IMR-90 (cell line): ENCODE data around the gene NEK5. TPM values are rescaled to one million over a fixed set of nuclear protein-coding genes. Genes with fewer than 3 reads are reported as not detected.

ENCODE experiments used
- ATAC-seq: fragments of 200-7000 bp; cut with Tn5 transposase; 2 replicates; pipeline ENCODE4 v1.9.1; 2020; ENCODE audit warnings: low read depth, mild to moderate bottlenecking, moderate library complexity
- BruUV-seq: library from RNA; stranded (reverse); fragments of 400-500 nt; replicated peaks from 2 replicates; lab custom pipeline; 2021; lab: Mats Ljungman, UMichigan
- CTCF ChIA-PET: fragments of 300-600 bp; formaldehyde crosslinking; extraction: SDS; loops from one replicate; lab custom pipeline; 2021; ENCODE audit warnings: antibody characterized with exemption; lab: Yijun Ruan, JAX
- POLR2A ChIA-PET: fragments of 300-600 bp; sonication (Branson Sonifier 250); formaldehyde crosslinking; loops from one replicate; lab custom pipeline; 2022; ENCODE audit warnings: antibody characterized with exemption; ENCODE audit not compliant: unreplicated experiment; lab: Charles Lee
- DNase-seq: peaks from one replicate; pipeline ENCODE4 v3.0.0; 2013
- H2AFZ ChIP-seq: replicated peaks from 2 replicates; pipeline ENCODE3; 2013; ENCODE audit warnings: low read length, mild to moderate bottlenecking; ENCODE audit not compliant: poor library complexity
- H2AK5ac ChIP-seq: 2 replicates; pipeline ENCODE4 v1.6.1; 2013; ENCODE audit warnings: low read depth, low read length, inconsistent platforms
- H2AK9ac ChIP-seq: replicated peaks from 2 replicates; pipeline ENCODE3; 2013; ENCODE audit warnings: mild to moderate bottlenecking, low read depth, low read length, moderate library complexity; ENCODE audit not compliant: poor library complexity
- H2BK120ac ChIP-seq: 2 replicates; pipeline ENCODE4 v1.6.1; 2013; ENCODE audit warnings: low read depth, low read length, inconsistent platforms
- H2BK15ac ChIP-seq: 3 replicates; pipeline ENCODE4 v1.6.1; 2013; ENCODE audit warnings: low read depth, low read length, inconsistent platforms
- H2BK20ac ChIP-seq: 2 replicates; pipeline ENCODE4 v1.6.1; 2013; ENCODE audit warnings: low read depth, mild to moderate bottlenecking, inconsistent platforms, low read length, moderate library complexity
- H2BK5ac ChIP-seq: 2 replicates; pipeline ENCODE4 v1.6.1; 2013; ENCODE audit warnings: mild to moderate bottlenecking, low read depth, low read length, inconsistent platforms; ENCODE audit not compliant: poor library complexity, severe bottlenecking
- H3K14ac ChIP-seq: replicated peaks from 2 replicates; pipeline ENCODE4 v1.6.1; 2013; ENCODE audit warnings: low read depth, low read length, inconsistent platforms
- H3K18ac ChIP-seq: 2 replicates; pipeline ENCODE4 v1.6.1; 2013; ENCODE audit warnings: low read depth, low read length, control low read depth
- H3K23ac ChIP-seq: 2 replicates; pipeline ENCODE4 v1.6.1; 2013; ENCODE audit warnings: low read depth, low read length, inconsistent platforms
- H3K27ac ChIP-seq: 2 replicates; pipeline ENCODE4 v1.5.1; 2013; ENCODE audit warnings: mild to moderate bottlenecking, control low read depth, low read length; ENCODE audit not compliant: insufficient read depth
- H3K27me3 ChIP-seq: 2 replicates; pipeline ENCODE4 v1.6.1; 2013; ENCODE audit warnings: low read length; ENCODE audit not compliant: control insufficient read depth, insufficient read depth
- H3K36me3 ChIP-seq: 2 replicates; pipeline ENCODE4 v1.6.1; 2013; ENCODE audit warnings: low read length, mixed read lengths; ENCODE audit not compliant: control insufficient read depth, insufficient read depth
- H3K4ac ChIP-seq: 2 replicates; pipeline ENCODE4 v1.6.1; 2013; ENCODE audit warnings: low read depth, low read length, inconsistent platforms
- H3K4me1 ChIP-seq: 2 replicates; pipeline ENCODE4 v1.6.1; 2013; ENCODE audit warnings: low read length, mixed read lengths; ENCODE audit not compliant: control insufficient read depth, insufficient read depth
- H3K4me2 ChIP-seq: 2 replicates; pipeline ENCODE4 v1.6.1; 2013; ENCODE audit warnings: low read depth, mild to moderate bottlenecking, control low read depth, low read length, moderate library complexity
- H3K4me3 ChIP-seq: 2 replicates; pipeline ENCODE4 v1.5.1; 2013; ENCODE audit warnings: low read depth, mild to moderate bottlenecking, control low read depth, low read length, moderate library complexity; ENCODE audit not compliant: insufficient read depth
- H3K56ac ChIP-seq: 2 replicates; pipeline ENCODE4 v1.6.1; 2013; ENCODE audit warnings: low read length, inconsistent platforms; ENCODE audit not compliant: insufficient read depth; ENCODE audit errors: extremely low read depth
- H3K79me1 ChIP-seq, 2 experiments: 2 replicates each; pipeline ENCODE4 v1.6.1; 2013; ENCODE audit warnings: low read length in 2 of 2, inconsistent platforms in 1 of 2, low read depth in 1 of 2
- H3K9ac ChIP-seq: 2 replicates; pipeline ENCODE4 v1.6.1; 2013; ENCODE audit warnings: low read depth, low read length, control low read depth
- H3K9me1 ChIP-seq: 2 replicates; pipeline ENCODE4 v1.6.1; 2013; ENCODE audit warnings: low read length, inconsistent platforms; ENCODE audit not compliant: insufficient read depth
- H3K9me3 ChIP-seq: 2 replicates; pipeline ENCODE4 v1.6.1; 2013; ENCODE audit warnings: low read length; ENCODE audit not compliant: control insufficient read depth, insufficient read depth
- H4K20me1 ChIP-seq: 2 replicates; pipeline ENCODE4 v1.6.1; 2013; ENCODE audit warnings: low read length, inconsistent platforms; ENCODE audit not compliant: insufficient read depth
- H4K5ac ChIP-seq: 2 replicates; pipeline ENCODE4 v1.6.1; 2013; ENCODE audit warnings: mild to moderate bottlenecking, low read depth, low read length, control low read depth
- H4K8ac ChIP-seq, 2 experiments: 2 replicates each; pipeline ENCODE4 v1.6.1; 2013; ENCODE audit warnings: low read depth in 2 of 2, low read length in 2 of 2, control low read depth in 1 of 2, inconsistent platforms in 1 of 2
- H4K91ac ChIP-seq: 2 replicates; pipeline ENCODE4 v1.6.1; 2013; ENCODE audit warnings: low read depth, low read length, inconsistent platforms; ENCODE audit not compliant: insufficient read depth
- CEBPB ChIP-seq: IDR thresholded peaks from 2 replicates; pipeline ENCODE4 v1.6.1; 2012; ENCODE audit warnings: low read depth, low read length, improper control_type of control experiment
- CHD1 ChIP-seq: IDR thresholded peaks from 2 replicates; pipeline ENCODE4 v1.6.1; 2012; ENCODE audit warnings: low read depth, low read length, improper control_type of control experiment
- FOS ChIP-seq: fragments of 150-350 bp; IDR thresholded peaks from 2 replicates; pipeline ENCODE4 v1.6.1; 2016; ENCODE audit warnings: low read depth, low read length
- MAFK ChIP-seq: IDR thresholded peaks from 2 replicates; pipeline ENCODE4 v1.6.1; 2012; ENCODE audit warnings: low read depth, low read length, improper control_type of control experiment
- MAZ ChIP-seq: IDR thresholded peaks from 2 replicates; pipeline ENCODE4 v1.6.1; 2012; ENCODE audit warnings: low read depth, mild to moderate bottlenecking, low read length, improper control_type of control experiment, moderate library complexity, borderline replicate concordance
- MXI1 ChIP-seq: IDR thresholded peaks from 2 replicates; pipeline ENCODE4 v1.6.1; 2012; ENCODE audit warnings: low read depth, mild to moderate bottlenecking, low read length, moderate library complexity, borderline replicate concordance
- NFE2L2 ChIP-seq: fragments of 150-350 bp; IDR thresholded peaks from 2 replicates; pipeline ENCODE4 v1.6.1; 2016; ENCODE audit warnings: low read depth, mild to moderate bottlenecking, low read length
- POLR2A ChIP-seq: IDR thresholded peaks from 2 replicates; pipeline ENCODE4 v1.6.1; 2012; ENCODE audit warnings: mild to moderate bottlenecking, low read depth, low read length
- RAD21 ChIP-seq: IDR thresholded peaks from 2 replicates; pipeline ENCODE4 v1.6.1; 2012; ENCODE audit warnings: low read length, improper control_type of control experiment
- RCOR1 ChIP-seq: IDR thresholded peaks from 2 replicates; pipeline ENCODE4 v1.6.1; 2012; ENCODE audit warnings: mild to moderate bottlenecking, low read length, improper control_type of control experiment; ENCODE audit not compliant: insufficient replicate concordance
- RFX5 ChIP-seq: IDR thresholded peaks from 2 replicates; pipeline ENCODE4 v1.8.0; 2012; ENCODE audit warnings: low read depth, mild to moderate bottlenecking, low read length, moderate library complexity
- SMC3 ChIP-seq: fragments of 150-350 bp; IDR thresholded peaks from 2 replicates; pipeline ENCODE4 v1.6.1; 2016; ENCODE audit warnings: low read depth, mild to moderate bottlenecking, antibody characterized with exemption, low read length, moderate library complexity
- WGBS, 2 experiments: methylation state at CpG; one replicate each; pipeline versions ENCODE4 v1.1.5 to v1.1.7; 2013; ENCODE audit warnings: missing lambda C conversion rate in 2 of 2; ENCODE audit not compliant: insufficient read length in 1 of 2; ENCODE audit errors: extremely low coverage in 2 of 2; 5-methylcytosine and 5-hydroxymethylcytosine counted together
- dilution Hi-C: fragments of 300-500 bp; cut with HindIII; formaldehyde crosslinking; loops from one replicate; pipeline ENCODE4 v1.14.3; 2018; ENCODE audit warnings: low sequenced_read_pairs; ENCODE audit not compliant: unreplicated experiment
- in situ Hi-C: fragments of 300-500 bp; cut with MboI; formaldehyde crosslinking; loops from 3 replicates; pipeline ENCODE4 v1.14.3; 2019; ENCODE audit warnings: low sequenced_read_pairs, inconsistent platforms, mixed read lengths
- intact Hi-C: fragments of 100-400 bp; cut with micrococcal nuclease; formaldehyde crosslinking; loops from 2 replicates; pipeline ENCODE4 v1.10.0; 2022
- polyA plus RNA-seq, 3 experiments: library from polyadenylated mRNA; depleted of rRNA; stranded (reverse); fragments of >200 nt; gene quantifications; 2 replicates each; pipeline ENCODE4 v1.2.3, GENCODE V29; 2012; ENCODE audit warnings: low replicate concordance in 1 of 3
- total RNA-seq: library from RNA; depleted of rRNA; stranded (reverse); fragments of >200 nt; gene quantifications from 2 replicates; pipeline ENCODE4 v1.2.3, GENCODE V29; 2012
- TF ChIP-seq, protein P1 (sequence below): fragments of 150-350 bp; IDR thresholded peaks from 2 replicates; pipeline ENCODE4 v1.6.1; 2017; ENCODE audit warnings: mild to moderate bottlenecking, antibody characterized with exemption, low read length, low read depth
- TF ChIP-seq, protein P2 (sequence below): conservative IDR thresholded peaks from 2 replicates; pipeline ENCODE4 v1.5.1; 2012; ENCODE audit warnings: mild to moderate bottlenecking, low read depth, low read length, improper control_type of control experiment
- TF ChIP-seq, protein P3 (sequence below): fragments of 150-350 bp; IDR thresholded peaks from 2 replicates; pipeline ENCODE4 v1.6.1; 2016; ENCODE audit warnings: low read depth, mild to moderate bottlenecking, low read length, moderate library complexity, borderline replicate concordance

The NEK5 gene
- total and polyA plus RNA-seq, 2 of the 4 experiments (the other 2 are of a cell fraction) = not detected

DNA sequence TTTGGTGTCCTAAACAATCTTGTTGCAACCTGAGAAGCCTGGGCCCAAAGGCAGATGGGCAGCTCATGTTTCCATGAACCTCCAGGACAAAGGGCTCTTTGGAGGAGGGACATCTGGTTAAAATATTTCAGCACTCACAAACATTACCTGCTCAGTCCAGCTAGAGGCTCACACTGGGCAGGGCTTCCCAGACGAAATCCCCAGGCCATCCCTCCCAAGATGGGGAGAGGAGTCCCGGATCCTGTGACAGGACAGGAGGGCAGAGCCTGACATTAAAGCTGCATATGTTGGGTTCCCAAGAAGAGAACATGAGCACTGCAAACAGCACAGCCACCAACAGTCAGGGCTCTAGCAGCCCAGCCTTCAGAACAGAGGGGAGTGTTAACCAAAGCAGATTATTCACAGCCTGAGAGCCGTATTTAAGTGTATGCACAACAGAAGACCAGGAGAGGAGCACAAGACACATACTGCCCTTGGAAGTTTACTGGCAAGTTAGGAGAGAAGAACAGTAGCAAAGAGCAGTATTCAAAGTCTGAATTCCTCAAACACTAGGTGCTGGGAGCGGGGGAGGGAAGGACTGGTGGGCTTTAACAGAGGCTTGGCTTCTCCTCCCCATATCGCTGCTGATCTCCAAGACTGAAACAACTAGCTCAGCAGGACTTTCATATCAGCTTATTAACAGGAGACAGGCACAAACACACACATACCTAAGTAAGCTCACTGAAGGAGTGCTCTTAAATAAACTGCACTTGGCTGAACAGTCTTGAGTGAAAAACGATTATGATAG is 130.0 kb downstream of the NEK5 start:
- BruUV-seq = no TSS peak
- DNase-seq = no peak
- in situ Hi-C loops = no loop called here
- Histone ChIP-seq H3K56ac (no peak overlapping the region), H2BK20ac (no peak overlapping the region), H3K9me3 (no peaks in the 10 kb centered on the region), H3K36me3 (no peaks in the 10 kb centered on the region), H4K20me1 (peaks cover 5% of the 10 kb centered on the region; the same call in 1 of the 2 replicates), H3K14ac (no peak overlapping the region), H3K18ac (no peak overlapping the region), H3K27me3 (peaks cover 46% of the 10 kb centered on the region), H2BK5ac (no peak overlapping the region), H2BK15ac (no peak overlapping the region), H2BK120ac (no peak overlapping the region), H3K4me1 (peaks cover 12% of the 10 kb centered on the region), H4K8ac (no peak overlapping the region), H4K5ac (no peak overlapping the region), H4K91ac (no peak overlapping the region), H3K4me2 (peak overlapping the region; percentile 76), H2AK9ac (no peak overlapping the region), H3K4me3 (no peak overlapping the region), H2AFZ (no peak overlapping the region), H3K23ac (no peak overlapping the region; the same call in 1 of the 2 replicates), H2AK5ac (no peak overlapping the region), H3K79me1 (no peaks in the 10 kb centered on the region), H3K9me1 (no peaks in the 10 kb centered on the region), H3K4ac (no peak overlapping the region), H3K27ac (no peak overlapping the region), H3K9ac (no peak overlapping the region)
- intact Hi-C loops = no loop called here
- CTCF ChIA-PET = interaction anchor here (0.5 to 0.8 kb wide), 2 partner anchors 34 to 86 kb away, joined by 3 to 5 read pairs; no protein-coding TSS in a partner anchor
- POLR2A ChIA-PET = no interaction called here
- WGBS, 2 experiments = no CpG with 5 or more reads among the region's 6 CpGs
- dilution Hi-C loops = no loop called here
- ATAC-seq = peak; percentile 37
- TF ChIP-seq, protein P1, sequence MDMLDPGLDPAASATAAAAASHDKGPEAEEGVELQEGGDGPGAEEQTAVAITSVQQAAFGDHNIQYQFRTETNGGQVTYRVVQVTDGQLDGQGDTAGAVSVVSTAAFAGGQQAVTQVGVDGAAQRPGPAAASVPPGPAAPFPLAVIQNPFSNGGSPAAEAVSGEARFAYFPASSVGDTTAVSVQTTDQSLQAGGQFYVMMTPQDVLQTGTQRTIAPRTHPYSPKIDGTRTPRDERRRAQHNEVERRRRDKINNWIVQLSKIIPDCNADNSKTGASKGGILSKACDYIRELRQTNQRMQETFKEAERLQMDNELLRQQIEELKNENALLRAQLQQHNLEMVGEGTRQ = no peak
- TF ChIP-seq SMC3 (no peak), NFE2L2 (no peak), RAD21 (no peak), MAZ (no peak), FOS (no peak), CEBPB (no peak), RFX5 (no peak), CHD1 (no peak), POLR2A (no peak), MXI1 (no peak), MAFK (no peak), RCOR1 (no peak)
- TF ChIP-seq, protein P2, sequence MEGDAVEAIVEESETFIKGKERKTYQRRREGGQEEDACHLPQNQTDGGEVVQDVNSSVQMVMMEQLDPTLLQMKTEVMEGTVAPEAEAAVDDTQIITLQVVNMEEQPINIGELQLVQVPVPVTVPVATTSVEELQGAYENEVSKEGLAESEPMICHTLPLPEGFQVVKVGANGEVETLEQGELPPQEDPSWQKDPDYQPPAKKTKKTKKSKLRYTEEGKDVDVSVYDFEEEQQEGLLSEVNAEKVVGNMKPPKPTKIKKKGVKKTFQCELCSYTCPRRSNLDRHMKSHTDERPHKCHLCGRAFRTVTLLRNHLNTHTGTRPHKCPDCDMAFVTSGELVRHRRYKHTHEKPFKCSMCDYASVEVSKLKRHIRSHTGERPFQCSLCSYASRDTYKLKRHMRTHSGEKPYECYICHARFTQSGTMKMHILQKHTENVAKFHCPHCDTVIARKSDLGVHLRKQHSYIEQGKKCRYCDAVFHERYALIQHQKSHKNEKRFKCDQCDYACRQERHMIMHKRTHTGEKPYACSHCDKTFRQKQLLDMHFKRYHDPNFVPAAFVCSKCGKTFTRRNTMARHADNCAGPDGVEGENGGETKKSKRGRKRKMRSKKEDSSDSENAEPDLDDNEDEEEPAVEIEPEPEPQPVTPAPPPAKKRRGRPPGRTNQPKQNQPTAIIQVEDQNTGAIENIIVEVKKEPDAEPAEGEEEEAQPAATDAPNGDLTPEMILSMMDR = no peak
- TF ChIP-seq, protein P3, sequence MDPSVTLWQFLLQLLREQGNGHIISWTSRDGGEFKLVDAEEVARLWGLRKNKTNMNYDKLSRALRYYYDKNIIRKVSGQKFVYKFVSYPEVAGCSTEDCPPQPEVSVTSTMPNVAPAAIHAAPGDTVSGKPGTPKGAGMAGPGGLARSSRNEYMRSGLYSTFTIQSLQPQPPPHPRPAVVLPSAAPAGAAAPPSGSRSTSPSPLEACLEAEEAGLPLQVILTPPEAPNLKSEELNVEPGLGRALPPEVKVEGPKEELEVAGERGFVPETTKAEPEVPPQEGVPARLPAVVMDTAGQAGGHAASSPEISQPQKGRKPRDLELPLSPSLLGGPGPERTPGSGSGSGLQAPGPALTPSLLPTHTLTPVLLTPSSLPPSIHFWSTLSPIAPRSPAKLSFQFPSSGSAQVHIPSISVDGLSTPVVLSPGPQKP = no peak
